NB4 (cell line): ENCODE data around the gene MRTFA.

Experiments
- POLR2A ChIP-seq: IDR thresholded peaks from 2 replicates; pipeline ENCODE4 v1.6.1; 2011; ENCODE audit warnings: mild to moderate bottlenecking; ENCODE audit not compliant: insufficient read length; ENCODE audit errors: extremely low read depth
- TF ChIP-seq, protein P1 (sequence below): IDR thresholded peaks from one replicate; pipeline ENCODE4 v1.5.1; 2012; ENCODE audit warnings: low read depth, low read length

DNA sequence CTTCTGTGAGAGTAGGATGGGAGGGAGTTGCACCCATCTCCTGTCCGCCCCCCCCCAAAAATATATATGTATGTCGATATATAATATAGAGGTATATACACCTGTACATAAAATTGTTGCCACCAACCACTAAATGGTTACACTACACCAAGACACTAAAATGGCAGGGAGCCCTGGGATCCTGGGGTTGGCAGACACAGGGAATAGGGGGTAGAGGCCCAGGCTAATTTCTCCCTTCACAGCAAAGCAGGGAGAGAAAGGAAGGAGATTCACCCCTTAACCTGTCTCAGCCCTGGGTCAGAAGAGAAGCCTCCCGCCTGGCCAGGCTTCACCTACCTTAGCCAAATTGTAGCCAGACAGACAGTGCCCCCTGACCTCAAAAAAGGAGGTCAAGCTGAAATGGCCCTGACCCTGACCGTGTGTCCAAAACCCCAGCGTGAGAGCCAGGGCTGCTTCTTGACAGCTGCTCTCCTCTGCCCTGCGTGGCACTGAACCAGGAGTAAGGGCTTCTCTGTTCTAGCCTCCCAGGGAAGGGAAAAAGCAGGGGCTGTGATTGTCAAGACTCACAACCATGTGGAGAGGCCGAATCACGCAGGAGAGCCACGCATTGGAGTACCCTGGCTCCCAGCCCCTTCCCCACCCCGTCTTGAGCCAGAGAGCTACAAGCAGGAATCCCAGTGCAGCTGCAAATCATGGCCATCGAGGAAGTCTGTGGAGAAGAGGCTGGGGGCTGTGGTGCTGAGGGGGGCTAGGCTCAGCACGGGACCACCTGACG, 225.6 kb downstream of the MRTFA start:
- TF ChIP-seq, protein P1, sequence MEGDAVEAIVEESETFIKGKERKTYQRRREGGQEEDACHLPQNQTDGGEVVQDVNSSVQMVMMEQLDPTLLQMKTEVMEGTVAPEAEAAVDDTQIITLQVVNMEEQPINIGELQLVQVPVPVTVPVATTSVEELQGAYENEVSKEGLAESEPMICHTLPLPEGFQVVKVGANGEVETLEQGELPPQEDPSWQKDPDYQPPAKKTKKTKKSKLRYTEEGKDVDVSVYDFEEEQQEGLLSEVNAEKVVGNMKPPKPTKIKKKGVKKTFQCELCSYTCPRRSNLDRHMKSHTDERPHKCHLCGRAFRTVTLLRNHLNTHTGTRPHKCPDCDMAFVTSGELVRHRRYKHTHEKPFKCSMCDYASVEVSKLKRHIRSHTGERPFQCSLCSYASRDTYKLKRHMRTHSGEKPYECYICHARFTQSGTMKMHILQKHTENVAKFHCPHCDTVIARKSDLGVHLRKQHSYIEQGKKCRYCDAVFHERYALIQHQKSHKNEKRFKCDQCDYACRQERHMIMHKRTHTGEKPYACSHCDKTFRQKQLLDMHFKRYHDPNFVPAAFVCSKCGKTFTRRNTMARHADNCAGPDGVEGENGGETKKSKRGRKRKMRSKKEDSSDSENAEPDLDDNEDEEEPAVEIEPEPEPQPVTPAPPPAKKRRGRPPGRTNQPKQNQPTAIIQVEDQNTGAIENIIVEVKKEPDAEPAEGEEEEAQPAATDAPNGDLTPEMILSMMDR, result no peak
- TF ChIP-seq POLR2A, result no peak
